Mucosa of rectum (tissue), 2 donors: ENCODE results near the gene EIF2S2.
A peak's percentile ranks its signal among the peaks of the same experiment; 100 is the strongest.

Source experiments
- H3K27ac ChIP-seq, 2 donors: one replicate each; pipeline ENCODE4 v1.7.0; 2013; ENCODE audit warnings: inconsistent platforms in 2 of 2, low read depth in 2 of 2, low read length in 2 of 2
- H3K27me3 ChIP-seq, 2 donors: one replicate each; pipeline ENCODE4 v1.7.0; 2013; ENCODE audit warnings: low read length in 2 of 2; ENCODE audit not compliant: control insufficient read depth in 2 of 2, insufficient read depth in 2 of 2
- H3K36me3 ChIP-seq, 2 donors: one replicate each; pipeline ENCODE4 v1.7.0; 2013; ENCODE audit warnings: low read length in 2 of 2; ENCODE audit not compliant: control insufficient read depth in 2 of 2, insufficient read depth in 2 of 2
- H3K4me1 ChIP-seq, 2 donors: one replicate each; pipeline ENCODE4 v1.7.0; 2013; ENCODE audit warnings: low read length in 2 of 2, mild to moderate bottlenecking in 1 of 2; ENCODE audit not compliant: control insufficient read depth in 2 of 2, insufficient read depth in 2 of 2
- H3K4me3 ChIP-seq, 2 donors: one replicate each; pipeline ENCODE4 v1.7.0; 2013; ENCODE audit warnings: low read length in 2 of 2
- H3K9ac ChIP-seq, 2 donors: one replicate each; pipeline ENCODE4 v1.7.0; 2013; ENCODE audit warnings: low read length in 2 of 2, low read depth in 1 of 2, mild to moderate bottlenecking in 1 of 2
- H3K9me3 ChIP-seq, 2 donors: one replicate each; pipeline ENCODE4 v1.7.0; 2013; ENCODE audit warnings: low read length in 2 of 2; ENCODE audit not compliant: control insufficient read depth in 2 of 2
- donor health status: healthy.
- donor health status: Normal muscosa, but diverticular disease.

EIF2S2 gene

GRCh38 chr20:34068001-34068400 is 44.0 kb downstream of the EIF2S2 start:
- no peak overlapping the region for H3K27ac ChIP-seq
- H3K36me3 ChIP-seq: peaks cover 6 to 15% of the 10 kb centered on the region in 2 donors
- peak overlapping the region in 1 of 2 donors; percentile 7 for H3K9ac ChIP-seq
- no peak overlapping the region for H3K4me3 ChIP-seq
- no peaks in the 10 kb centered on the region for H3K9me3 ChIP-seq
- H3K27me3 ChIP-seq: no peaks in the 10 kb centered on the region
- peaks cover 6 to 12% of the 10 kb centered on the region in 2 donors for H3K4me1 ChIP-seq

- peaks cover 0 to 3% of the 10 kb centered on the region in 2 donors for H3K36me3 ChIP-seq
- no peak overlapping the region for H3K27ac ChIP-seq
- no peaks in the 10 kb centered on the region for H3K9me3 ChIP-seq
- H3K4me1 ChIP-seq: peaks cover 6 to 12% of the 10 kb centered on the region in 2 donors
- no peak overlapping the region for H3K4me3 ChIP-seq
- no peaks in the 10 kb centered on the region for H3K27me3 ChIP-seq
- H3K9ac ChIP-seq: no peak overlapping the region
Observed at GRCh38 chr20:34066476-34067090, 45.5 kb downstream of the EIF2S2 start.

GRCh38 chr20:34065260-34065659 is 46.8 kb downstream of the EIF2S2 start:
- Histone ChIP-seq H3K27ac (no peak overlapping the region), H3K4me1 (peaks cover 6 to 12% of the 10 kb centered on the region in 2 donors)

GRCh38 chr20:34064286-34064685 is 47.8 kb downstream of the EIF2S2 start:
- no peak overlapping the region for H3K27ac ChIP-seq
- H3K4me1 ChIP-seq: peaks cover 3 to 6% of the 10 kb centered on the region in 2 donors
- no peak overlapping the region for H3K9ac ChIP-seq
- no peak overlapping the region for H3K4me3 ChIP-seq
- H3K9me3 ChIP-seq: no peaks in the 10 kb centered on the region
- H3K36me3 ChIP-seq: peaks cover 3 to 9% of the 10 kb centered on the region in 2 donors
- H3K27me3 ChIP-seq: no peaks in the 10 kb centered on the region

More at GRCh38 chr20:34065260-34065659, 46.8 kb downstream of the EIF2S2 start:
- Histone ChIP-seq H3K36me3 (peaks cover 3 to 9% of the 10 kb centered on the region in 2 donors), H3K9me3 (no peaks in the 10 kb centered on the region), H3K9ac (no peak overlapping the region), H3K27me3 (no peaks in the 10 kb centered on the region), H3K4me3 (no peak overlapping the region)

GRCh38 chr20:34062570-34063482 is 49.2 kb downstream of the EIF2S2 start:
- H3K4me1 ChIP-seq: no peaks in the 10 kb centered on the region
- no peak overlapping the region for H3K9ac ChIP-seq
- no peaks in the 10 kb centered on the region for H3K27me3 ChIP-seq
- H3K9me3 ChIP-seq: no peaks in the 10 kb centered on the region
- no peak overlapping the region for H3K4me3 ChIP-seq
- H3K27ac ChIP-seq: no peak overlapping the region
- H3K36me3 ChIP-seq: peaks cover 3 to 9% of the 10 kb centered on the region in 2 donors

GRCh38 chr20:34061695-34062094 is 50.3 kb downstream of the EIF2S2 start:
- H3K4me1 ChIP-seq: no peaks in the 10 kb centered on the region
- no peaks in the 10 kb centered on the region for H3K27me3 ChIP-seq
- no peak overlapping the region for H3K27ac ChIP-seq
- H3K36me3 ChIP-seq: peaks cover 3 to 9% of the 10 kb centered on the region in 2 donors
- H3K4me3 ChIP-seq: no peak overlapping the region
- H3K9me3 ChIP-seq: no peaks in the 10 kb centered on the region
- no peak overlapping the region for H3K9ac ChIP-seq

- Histone ChIP-seq H3K27ac (no peak overlapping the region), H3K9ac (no peak overlapping the region), H3K4me3 (no peak overlapping the region), H3K27me3 (no peaks in the 10 kb centered on the region), H3K9me3 (no peaks in the 10 kb centered on the region), H3K36me3 (peaks cover 3 to 9% of the 10 kb centered on the region in 2 donors), H3K4me1 (no peaks in the 10 kb centered on the region)
Observed at GRCh38 chr20:34060970-34061369, 51.1 kb downstream of the EIF2S2 start.

- Histone ChIP-seq H3K9me3 (no peaks in the 10 kb centered on the region), H3K4me1 (no peaks in the 10 kb centered on the region), H3K27ac (no peak overlapping the region), H3K36me3 (peaks cover 3 to 9% of the 10 kb centered on the region in 2 donors), H3K4me3 (no peak overlapping the region), H3K9ac (no peak overlapping the region), H3K27me3 (no peaks in the 10 kb centered on the region)
Observed at GRCh38 chr20:34058831-34059230, 53.2 kb downstream of the EIF2S2 start.

- H3K9ac ChIP-seq: no peak overlapping the region
- H3K9me3 ChIP-seq: no peaks in the 10 kb centered on the region
- no peak overlapping the region for H3K27ac ChIP-seq
- no peaks in the 10 kb centered on the region for H3K27me3 ChIP-seq
- no peaks in the 10 kb centered on the region for H3K36me3 ChIP-seq
- H3K4me1 ChIP-seq: no peaks in the 10 kb centered on the region
- no peak overlapping the region for H3K4me3 ChIP-seq
Observed at GRCh38 chr20:34055290-34055689, 56.8 kb downstream of the EIF2S2 start.

GRCh38 chr20:34052414-34052813 is 59.6 kb downstream of the EIF2S2 start:
- no peaks in the 10 kb centered on the region for H3K4me1 ChIP-seq
- no peak overlapping the region for H3K4me3 ChIP-seq
- H3K27me3 ChIP-seq: no peaks in the 10 kb centered on the region

More at GRCh38 chr20:34052414-34052813, 59.6 kb downstream of the EIF2S2 start:
- Histone ChIP-seq H3K9me3 (no peaks in the 10 kb centered on the region), H3K36me3 (no peaks in the 10 kb centered on the region), H3K27ac (no peak overlapping the region), H3K9ac (no peak overlapping the region)
